SK-N-SH treated with all-trans-retinoic acid at 6 μM for 48 hours (cell line): Measurements from ENCODE around the gene DLG2.

Experiments used
- ATAC-seq: fragments of 200-7000 bp; cut with Tn5 transposase; 3 replicates; pipeline ENCODE4 v1.9.1; 2020; ENCODE audit warnings: mild to moderate bottlenecking, moderate library complexity
- ARNTL ChIP-seq: fragments of 450-650 bp; formaldehyde crosslinking; IDR thresholded peaks from 2 replicates; pipeline ENCODE4 v1.5.0; 2020; ENCODE audit warnings: low read depth, mild to moderate bottlenecking, moderate library complexity, borderline replicate concordance
- BACH2 ChIP-seq: fragments of 250-450 bp; sonication (Bioruptor Pico); IDR thresholded peaks from 2 replicates; pipeline ENCODE4 v1.9.0; 2021; ENCODE audit warnings: mild to moderate bottlenecking, borderline replicate concordance
- ESRRG ChIP-seq: fragments of 250-450 bp; sonication (Bioruptor Pico); IDR thresholded peaks from 2 replicates; pipeline ENCODE4 v1.6.1; 2021; ENCODE audit warnings: mild to moderate bottlenecking
- GLIS3 ChIP-seq: fragments of 250-450 bp; sonication (Bioruptor Pico); IDR thresholded peaks from 2 replicates; pipeline ENCODE4 v1.5.0; 2020; ENCODE audit warnings: mild to moderate bottlenecking, moderate library complexity
- ISL1 ChIP-seq: fragments of 250-450 bp; sonication (Bioruptor Pico); IDR thresholded peaks from 2 replicates; pipeline ENCODE4 v2.1.2; 2022; ENCODE audit warnings: mild to moderate bottlenecking, moderate library complexity
- OSR1 ChIP-seq: fragments of 250-450 bp; sonication (Bioruptor Pico); IDR thresholded peaks from 2 replicates; pipeline ENCODE4 v1.8.0; 2022; ENCODE audit warnings: moderate library complexity, mild to moderate bottlenecking, inconsistent platforms
- PPARA ChIP-seq: fragments of 250-450 bp; sonication (Bioruptor Pico); IDR thresholded peaks from 2 replicates; pipeline ENCODE4 v1.5.0; 2020; ENCODE audit warnings: mild to moderate bottlenecking, borderline replicate concordance
- RARB ChIP-seq: fragments of 250-450 bp; sonication (Bioruptor Pico); IDR thresholded peaks from 2 replicates; pipeline ENCODE4 v1.8.0; 2021; ENCODE audit warnings: mild to moderate bottlenecking, moderate library complexity
- SNAI2 ChIP-seq: fragments of 250-450 bp; sonication (Bioruptor Pico); IDR thresholded peaks from 2 replicates; pipeline ENCODE4 v1.5.0; 2020; ENCODE audit warnings: mild to moderate bottlenecking, moderate library complexity
- TCF4 ChIP-seq: fragments of 250-450 bp; sonication (Bioruptor Pico); IDR thresholded peaks from 2 replicates; pipeline ENCODE4 v1.8.0; 2021; ENCODE audit warnings: mild to moderate bottlenecking, moderate library complexity, borderline replicate concordance
- TOX ChIP-seq: fragments of 250-450 bp; sonication (Bioruptor Pico); IDR thresholded peaks from 2 replicates; pipeline ENCODE4 v1.8.0; 2021; ENCODE audit warnings: mild to moderate bottlenecking, moderate library complexity, borderline replicate concordance
- ZC3H10 ChIP-seq: fragments of 250-450 bp; sonication (Bioruptor Pico); IDR thresholded peaks from 2 replicates; pipeline ENCODE4 v1.5.1; 2021; ENCODE audit warnings: mild to moderate bottlenecking, moderate library complexity
- ZFP3 ChIP-seq: fragments of 250-450 bp; sonication (Bioruptor Pico); IDR thresholded peaks from 2 replicates; pipeline ENCODE4 v1.5.0; 2020; ENCODE audit warnings: mild to moderate bottlenecking, moderate library complexity
- ZFP30 ChIP-seq: fragments of 450-650 bp; formaldehyde crosslinking; IDR thresholded peaks from 2 replicates; pipeline ENCODE4 v1.5.0; 2022; ENCODE audit warnings: mild to moderate bottlenecking, moderate library complexity
- ZNF8 ChIP-seq: fragments of 450-650 bp; formaldehyde crosslinking; IDR thresholded peaks from 2 replicates; pipeline ENCODE4 v1.5.0; 2020; ENCODE audit warnings: mild to moderate bottlenecking, moderate library complexity
- TF ChIP-seq, protein P1 (sequence below): fragments of 250-450 bp; sonication (Bioruptor Pico); IDR thresholded peaks from 2 replicates; pipeline ENCODE4 v1.5.0; 2020; ENCODE audit warnings: mild to moderate bottlenecking, moderate library complexity
- TF ChIP-seq, protein P2 (sequence below): fragments of 250-450 bp; sonication (Bioruptor Pico); IDR thresholded peaks from 2 replicates; pipeline ENCODE4 v1.8.0; 2021; ENCODE audit warnings: low read depth, mild to moderate bottlenecking, moderate library complexity, borderline replicate concordance
- TF ChIP-seq, protein P3 (sequence below): fragments of 250-450 bp; sonication (Bioruptor Pico); IDR thresholded peaks from 2 replicates; pipeline ENCODE4 v1.8.0; 2020; ENCODE audit warnings: mild to moderate bottlenecking, moderate library complexity, borderline replicate concordance

Gene DLG2

DNA sequence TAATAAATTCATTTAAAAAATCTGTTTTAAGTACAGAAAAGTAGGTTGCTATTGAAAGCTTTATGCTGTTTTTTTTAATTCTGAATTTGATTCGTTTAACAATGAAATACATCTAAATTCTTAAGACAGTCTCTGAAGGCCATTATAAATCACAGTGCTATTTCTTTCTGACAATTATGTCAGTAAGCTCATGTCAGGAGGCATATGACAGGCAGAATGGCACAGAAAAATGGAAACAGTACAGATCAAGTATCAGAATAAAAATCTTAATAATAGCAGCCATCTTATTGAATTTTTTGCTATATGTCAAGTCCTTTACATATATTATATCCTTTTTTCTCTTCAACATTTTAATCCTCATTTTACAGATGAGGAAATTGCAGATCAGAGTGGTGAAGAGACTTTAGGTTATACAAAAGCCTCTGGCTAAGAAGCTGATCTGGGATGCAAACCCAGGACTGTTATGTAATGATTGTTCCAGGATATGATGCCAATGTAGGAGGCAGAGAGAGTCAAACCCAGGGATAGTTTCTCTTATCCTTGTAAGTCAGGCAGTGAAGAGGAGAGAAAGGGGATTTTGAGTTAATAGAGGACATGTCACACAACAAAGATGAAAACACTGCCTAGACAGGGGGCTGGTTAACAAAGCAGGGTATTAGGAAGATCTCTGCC, 2057.9 kb downstream of the DLG2 start:
- TF ChIP-seq ZNF8 (CRISPR knock-in tag) (no peak), ZC3H10 (CRISPR knock-in tag) (no peak), ZFP3 (CRISPR knock-in tag) (no peak), ESRRG (CRISPR knock-in tag) (no peak), ARNTL (CRISPR knock-in tag) (no peak), RARB (CRISPR knock-in tag) (no peak), TCF4 (no peak), TOX (CRISPR knock-in tag) (no peak), BACH2 (CRISPR knock-in tag) (no peak), PPARA (CRISPR knock-in tag) (no peak), SNAI2 (CRISPR knock-in tag) (no peak)
- TF ChIP-seq, protein P1, sequence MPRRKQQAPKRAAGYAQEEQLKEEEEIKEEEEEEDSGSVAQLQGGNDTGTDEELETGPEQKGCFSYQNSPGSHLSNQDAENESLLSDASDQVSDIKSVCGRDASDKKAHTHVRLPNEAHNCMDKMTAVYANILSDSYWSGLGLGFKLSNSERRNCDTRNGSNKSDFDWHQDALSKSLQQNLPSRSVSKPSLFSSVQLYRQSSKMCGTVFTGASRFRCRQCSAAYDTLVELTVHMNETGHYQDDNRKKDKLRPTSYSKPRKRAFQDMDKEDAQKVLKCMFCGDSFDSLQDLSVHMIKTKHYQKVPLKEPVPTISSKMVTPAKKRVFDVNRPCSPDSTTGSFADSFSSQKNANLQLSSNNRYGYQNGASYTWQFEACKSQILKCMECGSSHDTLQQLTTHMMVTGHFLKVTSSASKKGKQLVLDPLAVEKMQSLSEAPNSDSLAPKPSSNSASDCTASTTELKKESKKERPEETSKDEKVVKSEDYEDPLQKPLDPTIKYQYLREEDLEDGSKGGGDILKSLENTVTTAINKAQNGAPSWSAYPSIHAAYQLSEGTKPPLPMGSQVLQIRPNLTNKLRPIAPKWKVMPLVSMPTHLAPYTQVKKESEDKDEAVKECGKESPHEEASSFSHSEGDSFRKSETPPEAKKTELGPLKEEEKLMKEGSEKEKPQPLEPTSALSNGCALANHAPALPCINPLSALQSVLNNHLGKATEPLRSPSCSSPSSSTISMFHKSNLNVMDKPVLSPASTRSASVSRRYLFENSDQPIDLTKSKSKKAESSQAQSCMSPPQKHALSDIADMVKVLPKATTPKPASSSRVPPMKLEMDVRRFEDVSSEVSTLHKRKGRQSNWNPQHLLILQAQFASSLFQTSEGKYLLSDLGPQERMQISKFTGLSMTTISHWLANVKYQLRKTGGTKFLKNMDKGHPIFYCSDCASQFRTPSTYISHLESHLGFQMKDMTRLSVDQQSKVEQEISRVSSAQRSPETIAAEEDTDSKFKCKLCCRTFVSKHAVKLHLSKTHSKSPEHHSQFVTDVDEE (CRISPR knock-in tag) = no peak
- ATAC-seq = no peak

DNA sequence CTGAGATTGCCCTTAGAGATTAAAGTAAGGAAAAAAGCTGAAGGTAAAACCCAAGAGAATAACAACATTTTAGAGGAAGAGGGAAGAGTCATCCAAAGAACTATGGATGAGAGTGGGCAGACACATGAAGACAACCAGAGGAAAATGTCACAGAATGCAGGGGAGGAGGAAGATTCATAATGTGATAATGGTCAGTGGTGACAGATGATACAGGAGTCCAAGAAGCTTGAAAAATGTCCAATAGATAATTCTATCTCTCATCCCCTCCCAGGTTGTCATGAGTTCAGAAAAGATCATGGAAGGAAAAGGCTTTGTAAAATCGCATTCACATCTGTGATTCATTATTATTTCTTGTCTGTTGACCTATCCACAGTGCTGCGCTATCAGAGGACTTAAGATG, 2058.6 kb downstream of the DLG2 start:
- TF ChIP-seq TOX (CRISPR knock-in tag) = peak; percentile 57; the same call in 1 of the 2 replicates
- 0 out of 2 replicates have a peak, but pooled peaks have one; percentile 60 for TF ChIP-seq ISL1 (CRISPR knock-in tag)
- no peak for TF ChIP-seq GLIS3 (CRISPR knock-in tag)
- TF ChIP-seq, all 23 proteins: peak for 2
- ATAC-seq = peak; percentile 62

DNA sequence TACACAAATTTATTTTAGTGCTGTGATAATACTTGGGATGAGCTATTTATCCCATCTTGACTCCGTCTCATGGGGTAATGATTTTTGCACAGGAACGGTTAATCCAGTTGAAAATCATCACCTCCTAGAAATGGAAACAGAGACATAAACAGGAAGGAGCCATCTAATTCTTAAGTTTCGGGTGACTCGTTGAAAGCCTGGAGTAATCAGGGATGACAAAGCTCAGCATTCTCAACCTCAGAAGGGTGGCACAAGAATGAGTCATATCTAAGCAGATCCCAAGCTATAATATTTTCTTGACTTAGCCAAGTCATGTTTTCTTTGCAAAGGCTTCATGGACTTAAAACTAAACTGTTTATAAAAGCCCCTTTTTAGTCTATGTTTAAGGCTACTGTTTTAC, 2060.2 kb downstream of the DLG2 start:
- peak; percentile 86 for ATAC-seq
- 0 out of 2 replicates have a peak, but pooled peaks have one; percentile 18 for TF ChIP-seq ISL1 (CRISPR knock-in tag)
- TF ChIP-seq PPARA (CRISPR knock-in tag) = no peak
- TF ChIP-seq, protein P1 (CRISPR knock-in tag) = no peak
- no peak for TF ChIP-seq ZNF8 (CRISPR knock-in tag)
- TF ChIP-seq, protein P2, sequence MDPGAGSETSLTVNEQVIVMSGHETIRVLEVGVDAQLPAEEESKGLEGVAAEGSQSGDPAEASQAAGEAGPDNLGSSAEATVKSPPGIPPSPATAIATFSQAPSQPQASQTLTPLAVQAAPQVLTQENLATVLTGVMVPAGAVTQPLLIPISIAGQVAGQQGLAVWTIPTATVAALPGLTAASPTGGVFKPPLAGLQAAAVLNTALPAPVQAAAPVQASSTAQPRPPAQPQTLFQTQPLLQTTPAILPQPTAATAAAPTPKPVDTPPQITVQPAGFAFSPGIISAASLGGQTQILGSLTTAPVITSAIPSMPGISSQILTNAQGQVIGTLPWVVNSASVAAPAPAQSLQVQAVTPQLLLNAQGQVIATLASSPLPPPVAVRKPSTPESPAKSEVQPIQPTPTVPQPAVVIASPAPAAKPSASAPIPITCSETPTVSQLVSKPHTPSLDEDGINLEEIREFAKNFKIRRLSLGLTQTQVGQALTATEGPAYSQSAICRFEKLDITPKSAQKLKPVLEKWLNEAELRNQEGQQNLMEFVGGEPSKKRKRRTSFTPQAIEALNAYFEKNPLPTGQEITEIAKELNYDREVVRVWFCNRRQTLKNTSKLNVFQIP (CRISPR knock-in tag) = no peak

DNA sequence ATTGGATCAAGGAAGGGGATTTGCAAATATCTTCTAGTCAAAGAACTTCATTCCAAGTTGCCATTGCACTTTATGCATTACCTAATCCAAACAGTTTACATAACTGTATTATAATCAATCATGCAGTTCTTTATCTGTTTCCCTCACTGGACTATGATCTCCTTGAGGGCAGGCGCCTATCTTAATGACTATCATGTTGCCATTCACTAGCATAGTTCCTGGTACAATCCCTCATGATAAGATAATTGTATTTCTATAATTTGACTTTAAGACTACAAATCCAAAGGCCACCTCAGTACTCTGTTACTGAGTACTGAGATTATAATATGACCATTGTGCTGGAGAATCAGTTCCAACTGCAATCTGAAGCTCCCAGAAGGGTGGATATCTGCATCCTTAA, 2062.3 kb downstream of the DLG2 start:
- ATAC-seq = no peak
- TF ChIP-seq ZFP30 = no peak
- TF ChIP-seq, protein P3, sequence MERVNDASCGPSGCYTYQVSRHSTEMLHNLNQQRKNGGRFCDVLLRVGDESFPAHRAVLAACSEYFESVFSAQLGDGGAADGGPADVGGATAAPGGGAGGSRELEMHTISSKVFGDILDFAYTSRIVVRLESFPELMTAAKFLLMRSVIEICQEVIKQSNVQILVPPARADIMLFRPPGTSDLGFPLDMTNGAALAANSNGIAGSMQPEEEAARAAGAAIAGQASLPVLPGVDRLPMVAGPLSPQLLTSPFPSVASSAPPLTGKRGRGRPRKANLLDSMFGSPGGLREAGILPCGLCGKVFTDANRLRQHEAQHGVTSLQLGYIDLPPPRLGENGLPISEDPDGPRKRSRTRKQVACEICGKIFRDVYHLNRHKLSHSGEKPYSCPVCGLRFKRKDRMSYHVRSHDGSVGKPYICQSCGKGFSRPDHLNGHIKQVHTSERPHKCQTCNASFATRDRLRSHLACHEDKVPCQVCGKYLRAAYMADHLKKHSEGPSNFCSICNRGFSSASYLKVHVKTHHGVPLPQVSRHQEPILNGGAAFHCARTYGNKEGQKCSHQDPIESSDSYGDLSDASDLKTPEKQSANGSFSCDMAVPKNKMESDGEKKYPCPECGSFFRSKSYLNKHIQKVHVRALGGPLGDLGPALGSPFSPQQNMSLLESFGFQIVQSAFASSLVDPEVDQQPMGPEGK (CRISPR knock-in tag) = no peak
- TF ChIP-seq OSR1 = no peak
- TF ChIP-seq GLIS3 (CRISPR knock-in tag) = no peak
